Measurements from ENCODE around the gene TWIST2.

The TWIST2 gene

DNA sequence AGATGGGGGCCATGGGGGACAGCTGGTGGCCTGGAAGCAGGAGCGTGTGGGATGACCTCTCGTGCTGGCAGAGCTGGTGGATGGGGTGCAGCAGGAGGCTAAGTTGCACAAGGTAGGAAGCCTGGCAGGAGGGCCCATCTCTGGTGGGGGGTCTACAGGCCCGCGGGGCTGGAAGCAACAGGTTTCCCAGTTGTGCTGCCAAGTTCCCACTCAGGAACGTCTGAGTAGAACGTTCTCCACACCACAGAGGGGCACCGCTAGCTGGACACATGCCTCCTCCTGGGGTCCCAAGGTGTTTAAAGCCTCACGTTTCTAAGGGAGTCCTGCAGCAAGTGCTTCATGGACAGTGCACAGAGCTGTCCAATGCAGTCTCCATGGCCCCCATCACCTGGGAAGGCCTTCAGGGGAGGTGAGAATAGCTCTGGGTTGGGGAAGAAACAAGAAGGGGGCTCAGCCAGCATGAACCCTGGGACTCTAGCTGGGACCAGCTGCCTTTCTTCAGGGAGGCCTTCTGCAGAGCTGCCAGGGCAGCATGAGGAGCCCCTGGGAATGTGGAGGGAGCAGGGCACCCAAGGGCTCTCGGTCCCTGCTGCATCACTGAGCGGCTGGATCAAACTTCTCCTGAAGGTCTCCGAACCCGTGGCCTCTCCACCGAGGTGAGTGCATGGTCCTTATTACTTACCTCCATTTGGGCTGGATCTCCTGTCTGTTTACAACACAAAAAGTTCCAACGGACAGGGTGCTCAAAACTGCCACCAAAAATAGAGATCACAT, 80.0 kb downstream of the TWIST2 start:
- no peak for DNase-seq (ENCODE audit: low read depth)
- H3K4me3 ChIP-seq (ENCODE audit: control insufficient read depth, low read depth, low read length) = no peak overlapping the region
- TF ChIP-seq, protein P1, sequence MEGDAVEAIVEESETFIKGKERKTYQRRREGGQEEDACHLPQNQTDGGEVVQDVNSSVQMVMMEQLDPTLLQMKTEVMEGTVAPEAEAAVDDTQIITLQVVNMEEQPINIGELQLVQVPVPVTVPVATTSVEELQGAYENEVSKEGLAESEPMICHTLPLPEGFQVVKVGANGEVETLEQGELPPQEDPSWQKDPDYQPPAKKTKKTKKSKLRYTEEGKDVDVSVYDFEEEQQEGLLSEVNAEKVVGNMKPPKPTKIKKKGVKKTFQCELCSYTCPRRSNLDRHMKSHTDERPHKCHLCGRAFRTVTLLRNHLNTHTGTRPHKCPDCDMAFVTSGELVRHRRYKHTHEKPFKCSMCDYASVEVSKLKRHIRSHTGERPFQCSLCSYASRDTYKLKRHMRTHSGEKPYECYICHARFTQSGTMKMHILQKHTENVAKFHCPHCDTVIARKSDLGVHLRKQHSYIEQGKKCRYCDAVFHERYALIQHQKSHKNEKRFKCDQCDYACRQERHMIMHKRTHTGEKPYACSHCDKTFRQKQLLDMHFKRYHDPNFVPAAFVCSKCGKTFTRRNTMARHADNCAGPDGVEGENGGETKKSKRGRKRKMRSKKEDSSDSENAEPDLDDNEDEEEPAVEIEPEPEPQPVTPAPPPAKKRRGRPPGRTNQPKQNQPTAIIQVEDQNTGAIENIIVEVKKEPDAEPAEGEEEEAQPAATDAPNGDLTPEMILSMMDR (conservative IDR thresholded peaks at IDR 0.05; ENCODE audit: control insufficient read depth, insufficient read depth, low read depth, low read length) = no peak

DNA sequence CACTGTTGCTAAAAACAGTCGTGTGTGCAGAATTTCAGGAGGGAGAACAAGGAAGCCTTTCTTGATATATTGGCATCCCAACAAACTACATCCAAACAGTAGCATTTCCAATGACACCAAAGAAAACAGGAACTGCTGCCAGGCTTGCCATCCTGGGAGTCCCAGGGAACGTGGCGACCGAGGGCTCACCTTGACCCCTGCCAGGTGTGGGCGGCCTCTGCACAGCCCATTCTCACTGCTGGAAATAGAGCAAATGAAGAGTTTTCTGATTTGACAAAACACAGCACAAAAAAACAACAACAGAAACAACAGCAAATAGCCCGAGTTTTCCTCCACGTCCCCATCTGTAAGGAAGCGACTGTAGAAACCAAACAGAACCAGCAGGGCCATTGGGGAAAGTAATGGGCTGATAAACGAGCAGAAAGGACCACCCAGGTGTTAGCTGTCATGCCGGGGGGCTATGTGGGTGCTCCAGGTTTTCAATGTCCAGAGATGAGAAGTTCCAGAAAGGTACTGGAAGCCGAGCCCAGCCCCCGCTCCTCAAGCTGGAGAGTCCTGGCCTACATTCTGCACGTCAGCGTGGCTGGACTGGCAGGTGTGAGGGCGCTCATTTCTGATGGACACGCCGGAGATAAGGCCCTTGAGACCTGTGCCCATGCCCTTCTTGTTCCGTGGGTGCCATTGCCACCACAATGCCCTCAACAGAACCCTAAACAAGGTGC, 80.8 kb downstream of the TWIST2 start:
- TF ChIP-seq, protein P1 (conservative IDR thresholded peaks at IDR 0.05; ENCODE audit: control insufficient read depth, insufficient read depth, low read depth, low read length) = no peak
- H3K4me3 ChIP-seq (ENCODE audit: control insufficient read depth, low read depth, low read length) = no peak overlapping the region
- DNase-seq (ENCODE audit: low read depth) = no peak

DNA sequence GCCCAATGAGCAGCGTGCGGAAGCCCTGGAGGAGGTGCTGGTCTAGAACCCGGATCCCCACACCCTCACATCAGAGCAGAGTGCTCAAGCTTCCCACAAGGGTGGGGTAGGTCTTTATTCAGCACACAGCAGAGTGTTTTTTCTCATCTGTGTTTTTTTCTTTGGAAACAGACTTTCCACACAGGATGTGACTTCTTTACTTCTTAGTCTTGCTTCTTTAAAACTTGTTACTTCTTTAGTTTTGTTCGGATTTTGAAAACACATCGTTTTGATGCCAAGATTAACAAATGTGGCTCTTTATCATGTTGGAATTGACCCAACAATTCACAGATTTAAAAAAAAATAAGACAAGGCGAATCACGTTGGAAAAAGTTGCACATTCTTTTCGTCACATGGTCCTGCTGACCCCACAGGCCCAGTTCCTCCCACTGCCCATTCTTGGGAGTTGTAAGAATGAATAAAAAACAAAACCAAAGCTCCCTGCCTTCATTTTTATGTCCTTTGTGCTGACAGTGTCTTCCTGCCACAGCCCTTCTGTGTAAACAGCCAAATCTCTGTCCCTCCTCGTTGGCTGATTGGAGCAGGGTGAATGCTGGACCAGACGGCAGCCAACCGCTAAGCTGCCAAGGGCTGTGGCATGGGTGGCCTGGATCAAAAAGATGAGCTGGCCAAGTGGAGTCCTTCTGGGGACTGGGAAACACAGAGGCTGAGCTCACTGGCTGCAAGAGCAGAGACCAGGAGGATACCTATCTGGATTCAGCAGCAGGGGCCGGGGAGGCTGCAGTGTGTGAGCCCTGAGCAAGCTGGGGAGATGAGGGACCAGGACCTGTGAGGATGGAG, 81.6 kb downstream of the TWIST2 start:
- DNase-seq (ENCODE audit: low read depth) = peak; percentile 55
- TF ChIP-seq, protein P1 (conservative IDR thresholded peaks at IDR 0.05; ENCODE audit: control insufficient read depth, insufficient read depth, low read depth, low read length) = no peak

DNA sequence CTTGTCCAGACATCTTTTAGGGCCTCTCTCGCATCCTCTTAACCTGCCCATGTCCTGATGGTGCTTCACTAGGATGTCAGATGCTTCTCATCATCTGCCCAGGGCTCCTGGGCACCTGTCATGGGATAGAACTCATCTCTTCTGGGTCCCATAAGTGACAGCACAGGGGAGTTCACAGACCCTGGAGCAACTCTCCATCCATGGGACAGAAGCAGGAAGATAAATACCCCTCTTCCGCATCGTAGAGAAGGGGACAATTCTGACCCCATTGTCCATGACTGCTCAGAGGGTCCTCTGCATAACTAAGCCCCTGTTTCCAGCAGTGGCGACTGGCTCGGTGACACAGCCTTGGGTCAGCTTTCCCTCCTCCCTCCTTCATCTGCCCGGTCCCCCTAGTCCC, 82.3 kb downstream of the TWIST2 start:
- H3K4me3 ChIP-seq (ENCODE audit: control insufficient read depth, low read depth, low read length) = no peak overlapping the region
- no peak for DNase-seq (ENCODE audit: low read depth)
- TF ChIP-seq, protein P1 (conservative IDR thresholded peaks at IDR 0.05; ENCODE audit: control insufficient read depth, insufficient read depth, low read depth, low read length) = no peak

More for the DNA sequence above, 81.6 kb downstream of the TWIST2 start:
- H3K4me3 ChIP-seq (ENCODE audit: control insufficient read depth, low read depth, low read length) = no peak overlapping the region

DNA sequence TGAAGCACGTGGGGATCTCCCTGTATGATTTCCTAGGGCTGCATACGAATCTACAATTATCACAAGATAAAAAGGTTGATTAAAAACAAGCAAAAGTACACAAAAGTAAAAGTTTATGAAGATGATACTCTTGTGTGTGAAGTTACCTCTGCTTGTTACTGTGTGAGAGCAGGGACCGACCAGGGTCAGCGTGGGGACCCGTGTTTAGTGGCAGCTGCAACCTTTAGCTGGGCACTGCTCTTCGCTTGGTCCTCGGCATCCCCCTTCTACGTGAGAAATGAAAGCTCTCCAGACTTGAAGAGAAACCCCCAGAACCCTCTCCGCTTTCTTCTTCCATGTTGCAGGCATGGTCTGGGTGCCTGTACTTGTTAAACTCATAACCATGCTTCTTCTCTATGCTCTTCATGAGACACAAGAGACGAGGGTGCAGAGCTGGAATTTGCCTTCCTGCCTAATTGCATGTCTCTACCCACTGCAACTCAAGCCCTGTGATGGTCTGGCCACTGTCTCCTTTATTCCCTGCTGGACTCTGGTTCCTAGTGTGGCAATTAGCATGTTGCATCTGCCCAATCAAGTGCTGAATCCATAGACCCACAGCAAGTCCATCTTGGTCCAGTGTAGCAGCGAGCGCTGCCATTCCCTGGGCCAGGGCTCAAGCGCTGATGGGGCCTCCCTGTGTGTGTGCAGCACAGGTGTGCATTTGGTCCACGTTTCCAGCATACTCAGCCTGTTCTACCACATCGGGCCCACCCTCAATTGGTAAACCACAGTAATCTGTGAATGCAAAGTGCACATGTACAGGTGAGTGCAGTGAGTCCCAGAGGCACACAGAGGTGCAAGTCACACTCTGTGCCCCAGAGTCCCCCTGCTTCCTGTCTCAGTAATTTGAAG, 88.5 kb downstream of the TWIST2 start:
- TF ChIP-seq, protein P1 (conservative IDR thresholded peaks at IDR 0.05; ENCODE audit: control insufficient read depth, insufficient read depth, low read depth, low read length) = no peak
- no peak for DNase-seq (ENCODE audit: low read depth)
- H3K4me3 ChIP-seq (ENCODE audit: control insufficient read depth, low read depth, low read length) = no peak overlapping the region

DNA sequence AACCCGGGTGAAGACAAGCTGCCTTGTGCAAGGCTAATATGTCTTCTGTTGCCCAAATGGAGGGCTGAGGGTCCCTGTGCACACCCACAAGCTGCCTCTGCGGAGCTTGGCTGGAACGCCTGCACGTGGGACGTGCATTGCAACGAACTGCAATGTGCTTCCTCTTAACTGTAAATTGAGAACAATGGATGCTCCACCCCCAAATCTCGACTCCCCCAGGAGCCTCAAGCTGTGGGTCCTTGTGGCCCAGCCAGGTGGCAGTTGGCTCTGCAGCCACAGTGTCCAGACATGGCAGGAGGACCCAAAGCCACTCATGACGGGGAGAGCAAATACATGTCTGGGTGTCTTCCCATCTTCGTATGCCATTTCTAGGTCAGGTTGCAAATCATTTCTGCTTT, 90.1 kb downstream of the TWIST2 start:
- no peak for DNase-seq (ENCODE audit: low read depth)
- TF ChIP-seq, protein P1 (conservative IDR thresholded peaks at IDR 0.05; ENCODE audit: control insufficient read depth, insufficient read depth, low read depth, low read length) = no peak
- no peak overlapping the region for H3K4me3 ChIP-seq (ENCODE audit: control insufficient read depth, low read depth, low read length)
